Neural cell (in vitro differentiated cells): ENCODE data around the gene ZDBF2. TPM values are rescaled to one million over a fixed set of nuclear protein-coding genes. Genes with fewer than 3 reads are reported as not detected.

Experiments used
- H2AFZ ChIP-seq: fragments of 200-600, 300-800 bp; sonication (generic), shearing (Covaris generic); 2 replicates; pipeline ENCODE4 v1.6.0; 2014; ENCODE audit warnings: low read depth, mild to moderate bottlenecking, antibody characterized with exemption, low read length, moderate library complexity
- H3F3A ChIP-seq: fragments of 200-600 bp; shearing (Covaris generic); 2 replicates; pipeline ENCODE4 v1.6.1; 2016; ENCODE audit warnings: mild to moderate bottlenecking, moderate library complexity, mixed read lengths, antibody characterized with exemption, low read length; ENCODE audit not compliant: insufficient read depth, poor library complexity, severe bottlenecking
- H3K27ac ChIP-seq: fragments of 200-600, 300-800 bp; sonication (generic), shearing (Covaris generic); 2 replicates; pipeline ENCODE4 v1.5.1; 2014; ENCODE audit warnings: mild to moderate bottlenecking, low read length, moderate library complexity
- H3K27me3 ChIP-seq: fragments of 300-800, 200-600 bp; sonication (generic), shearing (Covaris generic); 2 replicates; pipeline ENCODE4 v1.6.0; 2014; ENCODE audit warnings: mild to moderate bottlenecking, low read depth, low read length, moderate library complexity; ENCODE audit not compliant: insufficient read depth
- H3K36me3 ChIP-seq: fragments of 300-800, 200-600 bp; sonication (generic), shearing (Covaris generic); 2 replicates; pipeline ENCODE4 v1.5.1; 2014; ENCODE audit warnings: mild to moderate bottlenecking, antibody characterized with exemption, low read length, moderate library complexity; ENCODE audit not compliant: insufficient read depth
- H3K4me2 ChIP-seq: fragments of 300-800, 200-600 bp; sonication (generic), shearing (Covaris generic); 2 replicates; pipeline ENCODE4 v1.6.0; 2014; ENCODE audit warnings: mild to moderate bottlenecking, low read length
- H3K4me3 ChIP-seq: fragments of 300-800, 200-600 bp; sonication (generic), shearing (Covaris generic); 2 replicates; pipeline ENCODE4 v1.5.1; 2014; ENCODE audit warnings: mild to moderate bottlenecking, low read length, moderate library complexity
- H3K79me2 ChIP-seq: fragments of 200-600 bp; shearing (Covaris generic); replicated peaks from 2 replicates; pipeline ENCODE4 v1.6.0; 2014; ENCODE audit warnings: mild to moderate bottlenecking, low read length, moderate library complexity; ENCODE audit not compliant: insufficient read depth
- H3K9ac ChIP-seq: fragments of 300-800, 200-600 bp; sonication (generic), shearing (Covaris generic); 2 replicates; pipeline ENCODE4 v1.6.1; 2016; ENCODE audit warnings: mild to moderate bottlenecking, low read length, mixed read lengths
- H3K9me2 ChIP-seq: fragments of 200-600 bp; shearing (Covaris generic); 2 replicates; pipeline ENCODE4 v1.6.1; 2016; ENCODE audit warnings: mild to moderate bottlenecking, low read length, mixed read lengths; ENCODE audit not compliant: insufficient read depth
- H3K9me3 ChIP-seq: fragments of 200-600, 300-800 bp; sonication (generic), shearing (Covaris generic); 2 replicates; pipeline ENCODE4 v1.6.1; 2016; ENCODE audit warnings: mild to moderate bottlenecking, mixed run types, low read length, moderate library complexity, mixed read lengths
- H4K20me1 ChIP-seq: fragments of 200-600 bp; shearing (Covaris generic); 2 replicates; pipeline ENCODE4 v1.6.1; 2016; ENCODE audit warnings: mild to moderate bottlenecking, mixed run types; ENCODE audit not compliant: insufficient read depth
- CTCF ChIP-seq: fragments of 450-650 bp; IDR thresholded peaks from 2 replicates; pipeline ENCODE4 v1.5.1; 2014; ENCODE audit warnings: antibody characterized with exemption, mild to moderate bottlenecking, moderate library complexity; ENCODE audit not compliant: poor library complexity, severe bottlenecking
- EP300 ChIP-seq: fragments of 450-650 bp; conservative IDR thresholded peaks from 2 replicates; pipeline ENCODE4 v1.6.1; 2014; ENCODE audit warnings: antibody characterized with exemption, mild to moderate bottlenecking, moderate library complexity; ENCODE audit not compliant: poor library complexity, severe bottlenecking
- EZH2 ChIP-seq: fragments of 200-600, 300-800 bp; shearing (Covaris generic), sonication (generic); IDR thresholded peaks from 2 replicates; pipeline ENCODE4 v1.6.1; 2014; ENCODE audit warnings: antibody characterized with exemption, low read length, borderline replicate concordance, mild to moderate bottlenecking; ENCODE audit not compliant: insufficient read depth, poor library complexity, severe bottlenecking
- MXI1 ChIP-seq: fragments of 450-650 bp; conservative IDR thresholded peaks from 2 replicates; pipeline ENCODE4 v1.6.1; 2014; ENCODE audit warnings: antibody characterized with exemption, mild to moderate bottlenecking; ENCODE audit not compliant: poor library complexity, severe bottlenecking
- POLR2AphosphoS5 ChIP-seq: IDR thresholded peaks from 2 replicates; pipeline ENCODE4 v1.6.1; 2012
- RAD21 ChIP-seq: fragments of 450-650 bp; conservative IDR thresholded peaks from 2 replicates; pipeline ENCODE4 v1.6.1; 2014; ENCODE audit warnings: antibody characterized with exemption, mild to moderate bottlenecking, moderate library complexity
- SMC3 ChIP-seq: fragments of 450-650 bp; conservative IDR thresholded peaks from 2 replicates; pipeline ENCODE4 v1.6.1; 2014; ENCODE audit warnings: antibody characterized with exemption, mild to moderate bottlenecking, moderate library complexity; ENCODE audit not compliant: poor library complexity
- TAF1 ChIP-seq: IDR thresholded peaks from 2 replicates; pipeline ENCODE4 v1.6.1; 2012; ENCODE audit warnings: low read depth
- polyA plus RNA-seq: library from polyadenylated mRNA; depleted of rRNA; stranded (reverse); fragments of >200 nt; gene quantifications from 2 replicates; pipeline ENCODE4 v1.2.3, GENCODE V29; 2014
- TF ChIP-seq, protein P1 (sequence below): IDR thresholded peaks from 2 replicates; pipeline ENCODE4 v1.6.1; 2012; ENCODE audit warnings: borderline replicate concordance

The ZDBF2 gene
- polyA plus RNA-seq, 1 donor from 2014 or later = 23.4 TPM

DNA sequence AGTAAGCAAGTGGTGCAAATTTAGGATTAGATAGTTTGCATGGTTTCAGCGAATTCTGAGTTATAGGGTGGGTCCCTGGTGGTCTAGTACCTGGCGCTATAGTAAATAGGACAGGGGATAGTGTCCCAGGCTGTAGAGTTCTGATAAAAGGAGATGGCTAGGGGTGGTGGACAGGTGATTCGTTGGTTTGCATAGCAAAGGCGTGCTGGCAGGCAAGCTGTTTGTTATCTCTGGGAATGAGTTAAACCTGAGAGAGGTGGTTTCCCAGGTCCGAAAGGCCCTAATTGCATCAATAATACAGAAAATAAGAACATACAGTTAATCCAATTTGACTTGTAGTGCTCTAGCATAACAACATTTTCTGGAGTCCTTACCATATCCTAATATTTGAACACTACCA, 6.9 kb upstream of the ZDBF2 start:
- Histone ChIP-seq H3K9ac (no peak overlapping the region), H3K9me2 (no peaks in the 10 kb centered on the region), H3K27ac (no peak overlapping the region), H3K4me2 (no peak overlapping the region), H2AFZ (no peak overlapping the region), H3F3A (no peaks in the 10 kb centered on the region), H4K20me1 (no peaks in the 10 kb centered on the region), H3K79me2 (no peaks in the 10 kb centered on the region), H3K36me3 (no peaks in the 10 kb centered on the region), H3K27me3 (peaks cover 91% of the 10 kb centered on the region), H3K4me3 (no peak overlapping the region), H3K9me3 (no peaks in the 10 kb centered on the region)
- TF ChIP-seq MXI1 = no peak
- no peak for TF ChIP-seq POLR2AphosphoS5
- TF ChIP-seq RAD21 = no peak
- TF ChIP-seq SMC3 = no peak
- TF ChIP-seq EP300 = no peak
- TF ChIP-seq, protein P1, sequence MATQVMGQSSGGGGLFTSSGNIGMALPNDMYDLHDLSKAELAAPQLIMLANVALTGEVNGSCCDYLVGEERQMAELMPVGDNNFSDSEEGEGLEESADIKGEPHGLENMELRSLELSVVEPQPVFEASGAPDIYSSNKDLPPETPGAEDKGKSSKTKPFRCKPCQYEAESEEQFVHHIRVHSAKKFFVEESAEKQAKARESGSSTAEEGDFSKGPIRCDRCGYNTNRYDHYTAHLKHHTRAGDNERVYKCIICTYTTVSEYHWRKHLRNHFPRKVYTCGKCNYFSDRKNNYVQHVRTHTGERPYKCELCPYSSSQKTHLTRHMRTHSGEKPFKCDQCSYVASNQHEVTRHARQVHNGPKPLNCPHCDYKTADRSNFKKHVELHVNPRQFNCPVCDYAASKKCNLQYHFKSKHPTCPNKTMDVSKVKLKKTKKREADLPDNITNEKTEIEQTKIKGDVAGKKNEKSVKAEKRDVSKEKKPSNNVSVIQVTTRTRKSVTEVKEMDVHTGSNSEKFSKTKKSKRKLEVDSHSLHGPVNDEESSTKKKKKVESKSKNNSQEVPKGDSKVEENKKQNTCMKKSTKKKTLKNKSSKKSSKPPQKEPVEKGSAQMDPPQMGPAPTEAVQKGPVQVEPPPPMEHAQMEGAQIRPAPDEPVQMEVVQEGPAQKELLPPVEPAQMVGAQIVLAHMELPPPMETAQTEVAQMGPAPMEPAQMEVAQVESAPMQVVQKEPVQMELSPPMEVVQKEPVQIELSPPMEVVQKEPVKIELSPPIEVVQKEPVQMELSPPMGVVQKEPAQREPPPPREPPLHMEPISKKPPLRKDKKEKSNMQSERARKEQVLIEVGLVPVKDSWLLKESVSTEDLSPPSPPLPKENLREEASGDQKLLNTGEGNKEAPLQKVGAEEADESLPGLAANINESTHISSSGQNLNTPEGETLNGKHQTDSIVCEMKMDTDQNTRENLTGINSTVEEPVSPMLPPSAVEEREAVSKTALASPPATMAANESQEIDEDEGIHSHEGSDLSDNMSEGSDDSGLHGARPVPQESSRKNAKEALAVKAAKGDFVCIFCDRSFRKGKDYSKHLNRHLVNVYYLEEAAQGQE = no peak
- no peak for TF ChIP-seq TAF1

DNA sequence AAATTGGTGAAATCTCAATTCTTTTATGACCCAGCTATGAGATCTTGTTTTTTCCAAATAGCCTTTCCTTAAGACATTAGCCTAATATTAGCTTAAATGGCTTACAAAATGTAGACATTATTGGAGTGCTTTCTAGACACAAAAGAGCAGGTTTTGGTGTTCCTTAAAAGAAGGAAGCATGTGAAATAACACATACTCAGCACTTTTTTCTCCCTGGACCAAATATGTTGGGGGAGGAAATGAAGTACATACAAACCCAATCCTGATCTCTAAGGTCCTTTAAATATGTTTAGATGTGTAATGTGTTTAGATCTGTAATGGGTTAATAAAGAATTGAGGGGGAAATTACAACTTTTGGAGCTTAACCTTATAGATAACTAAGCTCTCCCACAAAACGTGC, 3.4 kb upstream of the ZDBF2 start:
- TF ChIP-seq EZH2 (no peak), RAD21 (no peak), POLR2AphosphoS5 (no peak), MXI1 (no peak), EP300 (no peak), TAF1 (no peak), SMC3 (no peak), CTCF (no peak)
- TF ChIP-seq, protein P1 = no peak
- H3K36me3 ChIP-seq = no peaks in the 10 kb centered on the region
- H2AFZ ChIP-seq = no peak overlapping the region
- H3F3A ChIP-seq = no peaks in the 10 kb centered on the region
- H3K27ac ChIP-seq = no peak overlapping the region
- H3K4me2 ChIP-seq = no peak overlapping the region
- no peaks in the 10 kb centered on the region for H4K20me1 ChIP-seq
- H3K4me3 ChIP-seq = no peak overlapping the region
- no peaks in the 10 kb centered on the region for H3K9me3 ChIP-seq
- H3K27me3 ChIP-seq = peaks cover 90% of the 10 kb centered on the region
- no peak overlapping the region for H3K9ac ChIP-seq
- peaks cover 7% of the 10 kb centered on the region for H3K79me2 ChIP-seq
- no peaks in the 10 kb centered on the region for H3K9me2 ChIP-seq
